ENCODE results near the gene DKC1.
"Not testable (repeated sequence)": the region's sequence is repeated elsewhere in the genome, so short reads cannot be mapped to it uniquely, and the experiment has no call there.

DKC1 gene

DNA sequence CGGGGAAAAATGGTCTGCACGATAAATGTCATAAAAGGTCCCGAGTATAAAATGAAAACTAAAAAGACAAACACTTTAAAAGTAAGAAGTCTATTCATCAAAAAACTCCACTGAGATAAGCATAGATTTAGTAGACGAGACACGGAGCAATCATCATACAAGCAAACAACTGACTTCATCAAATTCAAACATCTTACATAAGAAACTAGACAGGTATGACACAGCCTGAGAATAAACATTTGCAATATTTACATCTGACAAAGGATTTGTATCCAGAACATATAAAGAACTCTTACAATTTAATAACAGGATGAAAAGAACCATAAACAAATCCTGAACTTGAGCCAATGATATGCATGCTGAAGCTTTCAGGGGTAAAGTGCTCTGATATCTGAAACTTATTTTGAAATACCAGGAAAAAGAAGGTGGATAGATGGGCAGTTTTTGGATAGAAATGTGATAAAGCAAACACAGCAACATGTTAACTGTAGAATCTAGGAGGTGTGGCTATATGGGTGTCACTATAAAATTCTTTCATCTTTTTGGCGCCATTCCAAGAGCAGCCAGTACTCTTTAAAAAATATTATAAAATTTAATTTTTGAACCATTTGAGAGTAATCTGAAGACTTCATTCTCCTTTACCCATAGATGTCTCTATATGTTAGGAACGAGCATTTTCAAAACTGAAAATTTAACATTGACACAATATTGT lies 30.6 kb downstream of the DKC1 start:
- DNase-seq (ENCODE audit: low read depth) = no peak

DNA sequence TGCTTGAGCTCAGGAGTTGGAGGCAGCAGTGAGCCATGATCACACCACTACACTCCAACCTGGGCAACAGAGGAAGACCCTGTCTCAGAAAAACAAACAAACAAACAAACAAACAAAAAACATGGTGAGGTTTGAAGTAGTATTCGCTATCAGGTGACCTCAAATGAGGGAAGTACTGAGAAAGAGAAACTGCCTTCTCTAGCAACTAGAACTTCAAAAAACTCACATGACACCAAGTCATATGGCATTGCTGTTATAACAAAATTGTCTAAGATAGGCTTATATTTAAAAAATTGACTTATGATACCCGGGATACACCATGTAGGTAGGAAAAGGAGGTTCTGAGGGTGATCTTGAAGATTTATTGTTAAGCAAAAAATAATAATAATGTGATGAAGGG lies 32.4 kb downstream of the DKC1 start:
- no peak for DNase-seq (ENCODE audit: low read depth)

DNA sequence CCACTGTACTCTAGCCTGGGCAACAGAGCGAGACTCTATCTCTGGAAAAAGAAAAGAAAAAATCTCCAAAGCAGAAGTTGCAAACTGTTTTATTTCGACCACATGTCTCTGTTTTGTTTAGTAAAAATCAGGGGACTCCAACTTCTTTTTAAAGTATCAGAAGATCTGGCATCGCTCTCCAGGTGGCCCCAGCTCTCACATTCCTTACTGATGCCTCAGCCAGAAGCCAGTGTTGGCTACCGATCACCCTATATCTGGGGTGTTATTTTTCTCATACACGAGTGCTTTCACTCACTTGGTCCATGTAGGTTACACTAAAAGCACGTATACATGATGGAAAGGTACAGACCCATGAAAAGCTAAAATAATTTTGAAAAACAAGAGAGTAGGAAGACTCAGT lies 34.3 kb downstream of the DKC1 start:
- no peak for DNase-seq (ENCODE audit: low read depth)

DNA sequence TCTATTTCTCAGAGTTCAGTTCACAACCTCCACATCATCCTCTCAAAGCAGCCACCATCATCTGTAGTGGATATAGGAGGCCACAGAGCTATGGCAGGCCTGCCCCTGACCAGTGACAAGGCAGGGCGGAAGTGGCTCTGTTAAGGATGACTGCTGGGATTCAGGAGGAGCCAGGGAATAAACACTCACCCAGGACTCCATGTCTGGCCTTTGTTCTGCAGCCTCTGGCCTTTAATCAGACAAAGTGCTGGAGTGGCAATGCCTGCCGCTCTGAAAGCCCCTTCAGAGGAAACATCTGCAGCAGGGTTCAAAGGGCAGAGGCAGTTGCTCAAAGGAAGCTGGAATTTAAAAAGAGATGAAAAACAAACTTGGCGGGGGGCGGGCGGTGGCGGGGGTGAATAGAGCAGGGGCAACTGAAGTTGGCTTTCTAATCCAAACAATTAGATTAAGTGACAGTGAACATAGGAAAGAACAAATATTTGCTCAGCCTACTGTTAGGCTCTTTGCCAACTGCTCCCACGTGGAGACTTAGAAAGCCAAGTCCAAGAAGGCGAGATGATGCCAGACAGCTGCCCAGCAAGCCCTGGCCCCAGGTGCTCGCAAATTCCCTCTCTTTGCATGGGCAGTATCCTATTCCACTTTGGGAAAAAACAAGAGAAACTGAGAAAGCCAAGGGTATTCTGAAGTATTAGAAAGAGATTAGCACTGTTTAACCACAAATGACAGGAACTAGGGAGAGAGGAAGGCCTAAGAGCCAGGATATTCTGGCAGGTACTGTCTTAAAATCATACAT lies 37.1 kb downstream of the DKC1 start:
- DNase-seq (ENCODE audit: low read depth) = no peak

- no peak for DNase-seq (ENCODE audit: low read depth)
Observed at GRCh38 chrX:154800478-154801210, 38.0 kb downstream of the DKC1 start.

DNA sequence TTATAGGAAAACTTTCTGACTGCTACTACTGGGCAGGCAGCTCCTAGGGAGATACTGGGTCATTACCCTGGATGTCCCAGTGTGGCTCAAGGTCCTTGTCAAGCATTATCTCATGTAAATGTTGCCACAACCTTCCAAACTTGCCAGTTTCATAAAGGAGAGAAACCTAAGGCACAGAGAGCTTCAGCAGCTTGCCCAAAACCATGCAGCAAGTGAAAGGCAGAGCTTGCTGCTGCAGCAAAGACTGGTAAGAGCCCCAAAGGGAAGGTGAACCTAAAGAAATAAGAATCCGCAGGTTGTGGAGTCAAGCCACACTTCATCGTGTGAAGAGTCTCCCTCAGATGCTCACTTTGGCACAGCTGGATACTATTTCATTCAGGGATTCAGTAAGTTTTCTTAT lies 40.3 kb downstream of the DKC1 start:
- no peak for DNase-seq (ENCODE audit: low read depth)

- DNase-seq (ENCODE audit: low read depth) = no peak
Observed at GRCh38 chrX:154804261-154804956, 41.7 kb downstream of the DKC1 start.

- DNase-seq (ENCODE audit: low read depth) = peak; percentile 59
Observed at GRCh38 chrX:154804957-154805695, 42.5 kb downstream of the DKC1 start, which contains the start of gene MPP1. MPP1 (minus strand) TSS chrX:154805485; CDS start chrX:154805373, 112 bp downstream.

DNA sequence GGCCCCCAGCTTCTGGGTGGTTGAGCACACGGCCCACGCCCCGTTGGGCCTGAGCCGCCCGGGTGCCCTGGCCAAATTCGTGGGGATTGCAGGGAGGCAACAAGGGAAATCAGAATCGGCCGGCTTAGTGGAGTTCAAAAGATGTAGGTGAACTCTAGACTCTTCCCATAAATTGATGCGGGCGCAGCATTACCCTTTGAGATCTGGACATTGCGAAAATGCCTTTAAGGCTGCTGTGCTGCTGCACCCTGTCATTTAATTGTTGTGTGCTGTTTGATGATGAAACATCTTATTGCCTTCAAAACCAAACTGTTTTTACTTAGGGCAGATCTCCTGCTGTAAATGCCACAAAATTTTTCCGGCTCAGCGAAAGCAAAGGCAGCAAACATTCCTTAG lies 43.0 kb downstream of the DKC1 start:
- no peak for DNase-seq (ENCODE audit: low read depth)

GRCh38 chrX:154806837-154807501 lies 44.3 kb downstream of the DKC1 start:
- DNase-seq (ENCODE audit: low read depth) = no peak

GRCh38 chrX:154809939-154810665 lies 47.4 kb downstream of the DKC1 start:
- DNase-seq (ENCODE audit: low read depth) = no peak

- no peak for DNase-seq (ENCODE audit: low read depth)
Observed at GRCh38 chrX:154812341-154813101, 49.9 kb downstream of the DKC1 start.

DNA sequence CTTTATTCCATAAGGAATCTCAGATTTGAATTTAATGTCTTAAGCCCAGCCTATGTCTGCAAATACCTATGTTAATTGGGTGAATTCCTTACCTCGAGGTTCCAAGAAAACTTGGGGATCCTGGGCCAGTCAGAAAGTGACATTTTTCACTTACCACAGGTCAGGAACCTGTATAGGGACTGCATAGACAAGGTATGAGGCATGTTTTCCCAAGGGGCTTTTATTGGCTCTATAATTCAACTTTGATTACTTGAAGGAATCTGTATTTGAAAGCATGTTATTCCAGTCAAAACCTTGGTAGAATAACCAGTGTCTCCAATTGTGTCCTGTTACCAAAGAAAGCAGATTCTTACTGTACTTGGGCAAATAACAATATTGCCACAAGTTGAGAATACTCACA lies 51.1 kb downstream of the DKC1 start:
- DNase-seq (ENCODE audit: low read depth) = no peak

DNA sequence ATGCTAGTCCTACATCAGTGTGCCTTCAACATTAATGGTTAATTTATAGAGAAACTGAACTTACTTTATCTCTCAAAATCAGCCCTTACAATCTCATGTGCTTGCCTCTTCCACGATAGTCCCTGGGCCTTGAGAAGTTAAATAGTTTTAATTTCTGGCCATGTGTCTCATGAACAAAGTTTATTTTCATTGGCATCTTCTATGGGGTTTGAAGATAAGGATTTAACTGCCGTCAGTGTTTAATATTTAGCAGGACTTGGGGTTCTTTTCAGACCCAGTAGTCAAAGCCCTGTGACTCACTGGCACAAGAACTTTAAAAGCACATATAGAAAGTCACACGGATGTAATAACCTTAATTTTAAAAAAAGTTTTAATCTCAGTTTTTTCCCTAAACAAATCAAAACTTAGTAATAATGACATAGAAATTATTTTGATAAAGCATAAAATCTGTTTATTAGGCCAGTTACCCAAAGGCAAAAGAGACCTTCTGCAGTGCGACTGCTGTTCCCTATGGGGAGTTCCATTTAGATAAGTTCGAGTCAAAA lies 52.7 kb downstream of the DKC1 start:
- DNase-seq (ENCODE audit: low read depth) = no peak

GRCh38 chrX:154816326-154816898 lies 53.7 kb downstream of the DKC1 start:
- not testable (repeated sequence) for DNase-seq (ENCODE audit: low read depth)

DNA sequence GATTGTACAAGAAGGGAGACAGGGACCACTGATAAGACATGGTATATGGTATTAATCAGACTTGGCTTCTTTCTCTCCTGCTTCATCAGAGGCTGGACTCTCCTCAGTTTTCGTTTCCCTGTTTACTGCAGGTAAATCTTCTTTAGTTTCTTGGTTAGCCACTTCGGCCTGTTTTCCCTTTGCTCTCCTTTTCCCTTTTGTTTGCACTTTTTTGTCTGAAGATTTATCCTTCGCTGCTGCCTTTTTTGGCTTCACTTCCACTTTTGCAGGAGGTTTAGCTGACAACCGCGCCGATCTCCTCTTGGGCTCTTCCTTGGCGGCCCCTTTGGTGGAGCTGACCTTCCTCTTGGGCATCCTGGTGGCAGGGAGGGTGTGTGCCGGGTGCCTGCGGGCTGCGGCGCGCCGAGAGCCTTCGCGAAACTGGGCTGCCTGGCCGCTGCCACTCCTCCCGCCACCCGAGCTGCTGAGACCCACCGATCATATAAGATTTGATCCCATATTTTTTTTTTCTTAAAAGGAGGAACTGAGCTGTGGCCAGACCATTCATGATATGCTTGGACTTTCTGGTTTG lies 54.5 kb downstream of the DKC1 start:
- DNase-seq (ENCODE audit: low read depth) = not testable (repeated sequence)

DNA sequence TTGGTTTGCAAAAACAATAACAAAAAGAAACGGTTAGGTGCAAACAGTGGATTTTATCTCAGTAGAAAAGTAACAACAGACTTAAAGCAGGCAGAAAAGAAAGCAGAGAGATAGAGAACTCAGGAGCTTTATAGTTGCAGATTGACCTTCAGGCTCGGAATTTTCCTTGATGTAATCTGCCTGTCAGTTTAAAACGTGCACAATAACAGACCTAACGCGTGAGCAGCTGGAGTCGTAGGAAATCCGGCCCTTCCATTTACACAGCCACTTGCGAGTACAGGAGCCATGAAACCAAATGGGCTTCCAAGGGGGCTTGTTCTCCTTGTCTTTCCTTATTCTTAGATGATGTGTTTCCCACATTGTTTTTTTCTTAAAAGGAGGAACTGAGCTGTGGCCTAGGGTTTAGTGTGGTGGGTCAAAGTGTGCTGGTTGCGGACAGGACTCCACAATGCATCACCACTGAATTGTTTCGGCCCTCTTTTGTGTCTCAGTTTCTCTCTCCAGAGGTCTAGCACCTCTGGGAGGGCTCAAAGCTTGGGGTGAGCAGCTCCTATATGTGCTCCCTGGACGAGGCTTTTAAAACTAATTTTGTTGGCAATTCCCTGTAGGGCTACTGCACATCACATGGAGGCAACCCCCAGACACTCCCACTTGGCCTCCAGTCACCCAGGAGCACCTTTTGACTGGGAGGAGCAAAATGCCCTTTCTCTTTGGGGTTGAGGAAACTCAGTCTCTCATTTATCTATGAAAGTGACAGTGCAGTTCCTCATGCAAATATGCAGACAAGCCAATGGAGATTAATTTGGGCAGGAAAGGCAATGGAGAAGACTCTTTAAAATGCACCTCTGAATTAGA lies 56.5 kb downstream of the DKC1 start:
- DNase-seq (ENCODE audit: low read depth) = no peak
